Mucosa of descending colon (tissue), 3 donors: ENCODE results near the gene IL36G. TPM values are rescaled to one million over a fixed set of nuclear protein-coding genes. Genes with fewer than 3 reads are reported as not detected.
"Not testable (repeated sequence)": the region's sequence is repeated elsewhere in the genome, so short reads cannot be mapped to it uniquely, and the experiment has no call there.

Experiments
- ATAC-seq: fragments of 200-7000 bp; cut with Tn5 transposase; one replicate; pipeline ENCODE4 v1.9.1; 2020; ENCODE audit warnings: mild to moderate bottlenecking, moderate library complexity
- DNase-seq, 3 donors: peaks; one replicate each; pipeline ENCODE4 v3.0.0-alpha.2; 2020
- H3K36me3 ChIP-seq: fragments of 200-600 bp; one replicate; pipeline ENCODE4 v1.8.0; 2021; ENCODE audit warnings: low read depth, mild to moderate bottlenecking
- H3K4me1 ChIP-seq: fragments of 200-600 bp; one replicate; pipeline ENCODE4 v1.8.0; 2021; ENCODE audit warnings: low read depth, mild to moderate bottlenecking
- H3K4me3 ChIP-seq: fragments of 200-600 bp; one replicate; pipeline ENCODE4 v1.8.0; 2021; ENCODE audit warnings: mild to moderate bottlenecking
- H3K9me3 ChIP-seq: fragments of 200-600 bp; one replicate; pipeline ENCODE4 v1.8.0; 2021; ENCODE audit warnings: mild to moderate bottlenecking
- intact Hi-C, 2 donors: fragments of 100-400 bp; cut with DNase I in 1 of 2; cut with micrococcal nuclease in 1 of 2; formaldehyde crosslinking; loops; one replicate each; pipeline versions ENCODE4 v1.11.0 to v1.11.1; 2022; cut with DNase I, micrococcal nuclease
- long read RNA-seq, 2 donors: library from polyadenylated mRNA; unstranded; transcript quantifications; one replicate each; pipeline ENCODE4 v2.0.0, GENCODE V29; 2019 to 2021
- total RNA-seq, 3 donors: library from RNA; stranded (reverse); fragmentation: NEBNext Ultra II Directional in 2 of 3; extraction: Animal tissue kit (Norgen Biotek cat#: 25700) in 2 of 3; gene quantifications; one replicate each; pipeline versions ENCODE4 v1.2.1 to v1.2.4, GENCODE V29; 2021 to 2023
- TF ChIP-seq, protein P1 (sequence below): fragments of 200-600 bp; IDR thresholded peaks from one replicate; pipeline ENCODE4 v1.8.0; 2022; ENCODE audit warnings: antibody characterized with exemption, mild to moderate bottlenecking
- donor health status: DM: no; HTN: no; CAD: no; lungs with moderate emphysema.
- donor health status: DM: no; HTN: no; CAD: no.
- donor health status: DM: no; HTN: yes; CAD: no.

IL36G gene
- not detected for total RNA-seq
- long read RNA-seq, donor 1 = 0 reads
- long read RNA-seq, donor 2 = 0 reads

DNA sequence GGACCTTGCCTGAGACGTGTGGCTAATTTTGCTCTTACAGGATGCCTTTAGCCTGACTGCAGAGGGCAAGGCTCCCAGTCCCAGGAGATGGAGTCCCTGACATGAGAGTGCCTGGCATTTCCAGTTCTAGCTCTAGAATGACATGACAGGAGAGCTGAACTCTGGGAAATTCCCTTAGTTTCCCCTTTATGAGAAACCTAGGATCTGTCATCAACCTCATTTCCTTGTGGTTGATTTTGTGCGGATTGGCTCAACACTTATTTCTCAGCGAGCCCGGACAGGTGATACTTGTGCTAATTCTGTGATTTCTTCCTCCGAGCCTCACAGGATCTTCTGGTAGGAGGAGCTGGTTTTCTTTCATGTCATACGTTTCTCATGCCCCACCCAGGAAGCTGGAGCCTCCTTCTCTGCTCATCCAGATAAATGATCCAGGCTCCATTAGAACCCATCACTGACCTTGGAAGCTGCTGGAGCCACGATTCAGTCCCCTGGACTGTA lies at the start of gene IL36G:
Gene IL36G, plus strand, starts transcription at position 448 of the 498 bp plus-strand sequence. CDS start 633 bp downstream, outside the sequence.
- no peaks in the 10 kb centered on the region for H3K4me1 ChIP-seq
- intact Hi-C loops = no loop called here
- H3K4me3 ChIP-seq = no peak within 1 kb of the TSS
- ATAC-seq (no peak), DNase-seq (no peak)
- no peaks in the 10 kb centered on the region for H3K9me3 ChIP-seq
- TF ChIP-seq, protein P1, sequence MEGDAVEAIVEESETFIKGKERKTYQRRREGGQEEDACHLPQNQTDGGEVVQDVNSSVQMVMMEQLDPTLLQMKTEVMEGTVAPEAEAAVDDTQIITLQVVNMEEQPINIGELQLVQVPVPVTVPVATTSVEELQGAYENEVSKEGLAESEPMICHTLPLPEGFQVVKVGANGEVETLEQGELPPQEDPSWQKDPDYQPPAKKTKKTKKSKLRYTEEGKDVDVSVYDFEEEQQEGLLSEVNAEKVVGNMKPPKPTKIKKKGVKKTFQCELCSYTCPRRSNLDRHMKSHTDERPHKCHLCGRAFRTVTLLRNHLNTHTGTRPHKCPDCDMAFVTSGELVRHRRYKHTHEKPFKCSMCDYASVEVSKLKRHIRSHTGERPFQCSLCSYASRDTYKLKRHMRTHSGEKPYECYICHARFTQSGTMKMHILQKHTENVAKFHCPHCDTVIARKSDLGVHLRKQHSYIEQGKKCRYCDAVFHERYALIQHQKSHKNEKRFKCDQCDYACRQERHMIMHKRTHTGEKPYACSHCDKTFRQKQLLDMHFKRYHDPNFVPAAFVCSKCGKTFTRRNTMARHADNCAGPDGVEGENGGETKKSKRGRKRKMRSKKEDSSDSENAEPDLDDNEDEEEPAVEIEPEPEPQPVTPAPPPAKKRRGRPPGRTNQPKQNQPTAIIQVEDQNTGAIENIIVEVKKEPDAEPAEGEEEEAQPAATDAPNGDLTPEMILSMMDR = no peak
- H3K36me3 ChIP-seq = no peaks in the 10 kb centered on the region

DNA sequence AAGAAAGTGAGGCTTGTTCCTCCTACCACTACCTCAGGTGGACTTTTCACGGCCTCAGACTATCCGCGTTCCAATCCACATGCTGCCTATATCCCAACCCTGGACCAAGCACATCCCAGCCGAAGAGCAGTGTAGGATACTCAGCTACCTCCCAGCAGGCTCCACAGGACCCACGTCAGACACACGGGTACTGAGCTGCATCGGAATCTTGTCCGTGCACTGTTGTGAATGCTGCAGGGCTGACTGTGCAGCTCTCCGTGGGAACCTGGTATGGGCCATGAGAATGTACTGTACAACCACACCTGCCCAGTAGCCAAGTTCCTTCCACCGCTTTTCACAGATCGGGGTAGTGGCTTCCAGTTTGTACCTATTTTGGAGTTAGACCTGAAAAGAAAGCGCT lies 44.5 kb upstream of the IL36G start:
- no peak for DNase-seq
- intact Hi-C loops = loop anchor here in 1 of 2 donors (10.0 kb wide), 1 partner anchor 48 kb away; no protein-coding TSS in a partner anchor
- TF ChIP-seq, protein P1 = no peak

DNA sequence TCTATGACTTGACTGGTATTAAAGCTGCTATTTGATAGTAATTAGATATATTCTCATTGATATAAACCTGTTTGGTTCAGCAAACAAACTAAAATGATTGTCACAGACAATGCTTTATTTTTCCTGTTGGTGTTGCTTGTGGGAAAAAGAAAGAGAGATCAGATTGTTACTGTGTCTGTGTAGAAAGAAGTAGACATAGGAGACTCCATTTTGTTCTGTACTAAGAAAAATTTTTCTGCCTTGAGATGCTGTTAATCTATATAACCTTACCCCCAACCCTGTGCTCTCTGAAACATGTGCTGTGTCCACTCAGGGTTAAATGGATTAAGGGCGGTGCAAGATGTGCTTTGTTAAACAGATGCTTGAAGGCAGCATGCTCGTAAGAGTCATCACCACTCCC lies 43.7 kb upstream of the IL36G start:
- H3K9me3 ChIP-seq, H3K4me1 ChIP-seq, H3K4me3 ChIP-seq, ATAC-seq, DNase-seq, H3K36me3 ChIP-seq: not testable (repeated sequence)
- intact Hi-C loops = loop anchor here in 1 of 2 donors (10.0 kb wide), 1 partner anchor 49 kb away; no protein-coding TSS in a partner anchor

More for the DNA sequence above, 44.5 kb upstream of the IL36G start:
- Histone ChIP-seq H3K4me3 (no peak overlapping the region), H3K36me3 (no peaks in the 10 kb centered on the region), H3K4me1 (no peaks in the 10 kb centered on the region), H3K9me3 (no peaks in the 10 kb centered on the region)
- no peak for ATAC-seq

DNA sequence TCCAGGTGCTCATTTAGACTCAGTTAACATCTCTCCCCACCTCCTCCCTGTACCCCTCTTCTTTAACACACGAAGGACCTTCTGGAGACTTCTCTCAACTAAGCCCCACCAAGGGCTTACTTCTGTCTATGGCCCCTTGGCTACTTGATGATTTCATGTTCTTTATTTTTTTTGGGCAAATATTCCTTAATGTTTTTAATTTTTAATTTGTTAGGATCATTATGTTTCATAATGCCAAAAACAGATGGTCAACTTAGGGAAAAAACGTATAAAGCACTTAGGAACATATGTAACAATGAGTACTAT lies 40.9 kb upstream of the IL36G start:
- H3K9me3 ChIP-seq = no peaks in the 10 kb centered on the region
- no peaks in the 10 kb centered on the region for H3K4me1 ChIP-seq
- no peak for DNase-seq
- intact Hi-C loops = loop anchor here in 1 of 2 donors (10.0 kb wide), 1 partner anchor 52 kb away; no protein-coding TSS in a partner anchor
- H3K4me3 ChIP-seq = no peak overlapping the region
- H3K36me3 ChIP-seq = no peaks in the 10 kb centered on the region
- no peak for ATAC-seq
- TF ChIP-seq, protein P1 = no peak

DNA sequence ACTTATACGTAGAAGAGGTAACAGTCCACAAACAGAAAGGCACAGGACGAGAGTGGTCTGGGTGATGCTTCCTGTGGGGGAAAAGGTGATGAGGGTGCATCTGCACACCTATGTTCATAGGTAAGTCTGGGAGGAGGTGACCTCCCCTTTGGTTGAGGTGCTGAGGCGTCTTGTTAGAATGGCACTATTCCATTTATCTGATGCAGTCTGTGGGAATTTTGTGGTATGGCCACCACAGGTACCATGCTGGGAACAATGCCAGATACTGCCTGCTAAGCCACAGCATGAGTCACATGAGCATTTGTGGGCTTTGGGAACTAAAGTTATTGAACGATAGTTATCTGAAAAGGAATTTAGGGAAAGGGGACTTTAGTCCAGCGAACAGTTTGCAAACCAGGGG lies 38.9 kb upstream of the IL36G start:
- no peak for ATAC-seq
- intact Hi-C loops = loop anchor here in 1 of 2 donors (10.0 kb wide), 1 partner anchor 54 kb away; no protein-coding TSS in a partner anchor
- TF ChIP-seq, protein P1 = no peak
- DNase-seq = no peak
- H3K4me3 ChIP-seq = no peak overlapping the region
- H3K4me1 ChIP-seq = no peaks in the 10 kb centered on the region
- no peaks in the 10 kb centered on the region for H3K9me3 ChIP-seq
- H3K36me3 ChIP-seq = no peaks in the 10 kb centered on the region

DNA sequence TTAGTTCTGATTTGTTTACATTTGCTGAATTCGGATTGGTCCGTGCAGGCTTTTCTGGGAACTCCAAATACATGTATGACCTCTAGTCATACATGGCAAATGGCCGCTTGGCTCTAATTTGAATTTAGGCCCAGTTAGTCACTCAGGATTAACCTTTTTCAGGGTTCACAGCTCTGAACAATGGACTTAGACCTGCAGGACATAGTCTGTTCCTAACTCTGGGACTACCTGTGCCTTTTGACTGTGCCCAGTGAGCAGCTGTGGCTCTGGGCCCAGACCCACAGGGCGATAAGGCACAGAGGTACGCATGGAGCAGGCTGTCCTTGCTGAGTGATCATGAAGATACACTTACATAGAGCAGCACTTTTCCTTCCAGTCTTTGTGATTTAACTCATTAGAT lies 38.4 kb upstream of the IL36G start:
- H3K9me3 ChIP-seq = no peaks in the 10 kb centered on the region
- TF ChIP-seq, protein P1 = no peak
- H3K4me3 ChIP-seq = no peak overlapping the region
- DNase-seq (no peak), ATAC-seq (no peak)
- intact Hi-C loops = loop anchor here in 1 of 2 donors (10.0 kb wide), 1 partner anchor 55 kb away; no protein-coding TSS in a partner anchor
- no peaks in the 10 kb centered on the region for H3K4me1 ChIP-seq
- no peaks in the 10 kb centered on the region for H3K36me3 ChIP-seq
